ENCODE measurements around the gene MRPS12. TPM values are rescaled to one million over a fixed set of nuclear protein-coding genes. Genes with fewer than 3 reads are reported as not detected.

The MRPS12 gene
- total and polyA plus RNA-seq, 9 of the 15 experiments (the other 6 are each of a cell fraction or from before 2014, with no cell fraction given), result 8.1 to 174 (median 52.0) TPM

DNA sequence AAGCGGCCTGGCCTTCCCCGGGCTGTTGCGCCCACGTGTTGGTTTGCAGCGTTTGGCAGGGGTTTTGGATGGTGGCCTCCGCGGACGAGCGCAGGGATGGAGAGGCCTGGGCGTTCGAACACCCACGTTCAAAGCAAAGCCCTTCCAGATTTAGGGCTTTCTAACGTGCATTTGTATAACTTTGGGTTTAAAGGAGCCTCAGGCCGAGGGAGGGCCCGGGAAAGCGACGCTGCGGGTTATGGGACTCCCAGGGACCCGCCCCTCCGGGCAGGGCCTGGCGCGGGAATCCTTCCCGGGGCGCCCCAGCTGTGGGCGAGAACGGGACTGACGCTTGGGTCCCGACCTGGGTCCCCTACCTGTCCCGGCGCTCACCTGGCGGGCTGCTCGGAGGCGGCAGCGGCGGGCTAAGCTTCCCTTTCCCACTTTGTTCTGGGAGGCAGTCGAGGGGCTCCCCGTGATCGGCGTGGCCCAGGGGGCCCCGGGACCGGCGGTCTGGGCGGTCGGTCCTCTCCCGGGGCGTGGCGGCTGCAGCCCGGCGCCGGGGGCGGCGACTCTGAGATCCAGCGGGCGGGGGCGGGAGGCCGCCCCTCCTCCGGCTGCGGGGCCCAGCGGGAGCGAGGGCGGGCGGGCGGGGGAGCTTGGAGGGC, 44.6 kb downstream of the MRPS12 start, which contains the start of gene FBXO17 (continued):
- TF ChIP-seq MYC (IDR thresholded peaks at IDR 0.05; ENCODE audit: low read depth, low read length) (peak; percentile 81), MYC (CRISPR knock-in tag; IDR thresholded peaks at IDR 0.05; ENCODE audit: borderline replicate concordance, low read depth) (peak; percentile 34; the same call in 1 of the 2 replicates), WHSC1 (IDR thresholded peaks at IDR 0.05; ENCODE audit: low read length) (no peak), MIER1 (IDR thresholded peaks at IDR 0.05; ENCODE audit: low read depth) (no peak), ZNF507 (tag; conservative IDR thresholded peaks at IDR 0.05) (no peak), FOSL1 (tag; conservative IDR thresholded peaks at IDR 0.05) (no peak), ZNF197 (CRISPR knock-in tag; IDR thresholded peaks at IDR 0.05; ENCODE audit: low read depth) (no peak), RFX1 (IDR thresholded peaks at IDR 0.05) (no peak), KLF16 (IDR thresholded peaks at IDR 0.05) (no peak)
- TF ChIP-seq, protein P1, sequence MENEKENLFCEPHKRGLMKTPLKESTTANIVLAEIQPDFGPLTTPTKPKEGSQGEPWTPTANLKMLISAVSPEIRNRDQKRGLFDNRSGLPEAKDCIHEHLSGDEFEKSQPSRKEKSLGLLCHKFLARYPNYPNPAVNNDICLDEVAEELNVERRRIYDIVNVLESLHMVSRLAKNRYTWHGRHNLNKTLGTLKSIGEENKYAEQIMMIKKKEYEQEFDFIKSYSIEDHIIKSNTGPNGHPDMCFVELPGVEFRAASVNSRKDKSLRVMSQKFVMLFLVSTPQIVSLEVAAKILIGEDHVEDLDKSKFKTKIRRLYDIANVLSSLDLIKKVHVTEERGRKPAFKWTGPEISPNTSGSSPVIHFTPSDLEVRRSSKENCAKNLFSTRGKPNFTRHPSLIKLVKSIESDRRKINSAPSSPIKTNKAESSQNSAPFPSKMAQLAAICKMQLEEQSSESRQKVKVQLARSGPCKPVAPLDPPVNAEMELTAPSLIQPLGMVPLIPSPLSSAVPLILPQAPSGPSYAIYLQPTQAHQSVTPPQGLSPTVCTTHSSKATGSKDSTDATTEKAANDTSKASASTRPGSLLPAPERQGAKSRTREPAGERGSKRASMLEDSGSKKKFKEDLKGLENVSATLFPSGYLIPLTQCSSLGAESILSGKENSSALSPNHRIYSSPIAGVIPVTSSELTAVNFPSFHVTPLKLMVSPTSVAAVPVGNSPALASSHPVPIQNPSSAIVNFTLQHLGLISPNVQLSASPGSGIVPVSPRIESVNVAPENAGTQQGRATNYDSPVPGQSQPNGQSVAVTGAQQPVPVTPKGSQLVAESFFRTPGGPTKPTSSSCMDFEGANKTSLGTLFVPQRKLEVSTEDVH (IDR thresholded peaks at IDR 0.05; ENCODE audit: low read depth, partially characterized antibody), result peak; percentile 77
- TF ChIP-seq, protein P2, sequence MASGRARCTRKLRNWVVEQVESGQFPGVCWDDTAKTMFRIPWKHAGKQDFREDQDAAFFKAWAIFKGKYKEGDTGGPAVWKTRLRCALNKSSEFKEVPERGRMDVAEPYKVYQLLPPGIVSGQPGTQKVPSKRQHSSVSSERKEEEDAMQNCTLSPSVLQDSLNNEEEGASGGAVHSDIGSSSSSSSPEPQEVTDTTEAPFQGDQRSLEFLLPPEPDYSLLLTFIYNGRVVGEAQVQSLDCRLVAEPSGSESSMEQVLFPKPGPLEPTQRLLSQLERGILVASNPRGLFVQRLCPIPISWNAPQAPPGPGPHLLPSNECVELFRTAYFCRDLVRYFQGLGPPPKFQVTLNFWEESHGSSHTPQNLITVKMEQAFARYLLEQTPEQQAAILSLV (tag; IDR thresholded peaks at IDR 0.05), result no peak
- TF ChIP-seq, protein P3, sequence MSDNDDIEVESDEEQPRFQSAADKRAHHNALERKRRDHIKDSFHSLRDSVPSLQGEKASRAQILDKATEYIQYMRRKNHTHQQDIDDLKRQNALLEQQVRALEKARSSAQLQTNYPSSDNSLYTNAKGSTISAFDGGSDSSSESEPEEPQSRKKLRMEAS (CRISPR knock-in tag; IDR thresholded peaks at IDR 0.05), result peak; percentile 90
- TF ChIP-seq, protein P4, sequence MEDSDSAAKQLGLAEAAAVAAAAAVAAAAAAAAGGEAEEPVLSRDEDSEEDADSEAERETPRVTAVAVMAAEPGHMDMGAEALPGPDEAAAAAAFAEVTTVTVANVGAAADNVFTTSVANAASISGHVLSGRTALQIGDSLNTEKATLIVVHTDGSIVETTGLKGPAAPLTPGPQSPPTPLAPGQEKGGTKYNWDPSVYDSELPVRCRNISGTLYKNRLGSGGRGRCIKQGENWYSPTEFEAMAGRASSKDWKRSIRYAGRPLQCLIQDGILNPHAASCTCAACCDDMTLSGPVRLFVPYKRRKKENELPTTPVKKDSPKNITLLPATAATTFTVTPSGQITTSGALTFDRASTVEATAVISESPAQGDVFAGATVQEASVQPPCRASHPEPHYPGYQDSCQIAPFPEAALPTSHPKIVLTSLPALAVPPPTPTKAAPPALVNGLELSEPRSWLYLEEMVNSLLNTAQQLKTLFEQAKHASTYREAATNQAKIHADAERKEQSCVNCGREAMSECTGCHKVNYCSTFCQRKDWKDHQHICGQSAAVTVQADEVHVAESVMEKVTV (CRISPR knock-in tag; IDR thresholded peaks at IDR 0.05), result no peak
- TF ChIP-seq, protein P5, sequence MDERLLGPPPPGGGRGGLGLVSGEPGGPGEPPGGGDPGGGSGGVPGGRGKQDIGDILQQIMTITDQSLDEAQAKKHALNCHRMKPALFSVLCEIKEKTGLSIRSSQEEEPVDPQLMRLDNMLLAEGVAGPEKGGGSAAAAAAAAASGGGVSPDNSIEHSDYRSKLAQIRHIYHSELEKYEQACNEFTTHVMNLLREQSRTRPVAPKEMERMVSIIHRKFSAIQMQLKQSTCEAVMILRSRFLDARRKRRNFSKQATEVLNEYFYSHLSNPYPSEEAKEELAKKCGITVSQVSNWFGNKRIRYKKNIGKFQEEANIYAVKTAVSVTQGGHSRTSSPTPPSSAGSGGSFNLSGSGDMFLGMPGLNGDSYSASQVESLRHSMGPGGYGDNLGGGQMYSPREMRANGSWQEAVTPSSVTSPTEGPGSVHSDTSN (CRISPR knock-in tag; IDR thresholded peaks at IDR 0.05; ENCODE audit: low read depth), result no peak
- TF ChIP-seq, protein P5 (tag; conservative IDR thresholded peaks at IDR 0.05; ENCODE audit: low read depth), result no peak
- TF ChIP-seq, protein P6, sequence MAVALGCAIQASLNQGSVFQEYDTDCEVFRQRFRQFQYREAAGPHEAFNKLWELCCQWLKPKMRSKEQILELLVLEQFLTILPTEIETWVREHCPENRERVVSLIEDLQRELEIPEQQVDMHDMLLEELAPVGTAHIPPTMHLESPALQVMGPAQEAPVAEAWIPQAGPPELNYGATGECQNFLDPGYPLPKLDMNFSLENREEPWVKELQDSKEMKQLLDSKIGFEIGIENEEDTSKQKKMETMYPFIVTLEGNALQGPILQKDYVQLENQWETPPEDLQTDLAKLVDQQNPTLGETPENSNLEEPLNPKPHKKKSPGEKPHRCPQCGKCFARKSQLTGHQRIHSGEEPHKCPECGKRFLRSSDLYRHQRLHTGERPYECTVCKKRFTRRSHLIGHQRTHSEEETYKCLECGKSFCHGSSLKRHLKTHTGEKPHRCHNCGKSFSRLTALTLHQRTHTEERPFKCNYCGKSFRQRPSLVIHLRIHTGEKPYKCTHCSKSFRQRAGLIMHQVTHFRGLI (CRISPR knock-in tag; IDR thresholded peaks at IDR 0.05), result no peak
- TF ChIP-seq, protein P7, sequence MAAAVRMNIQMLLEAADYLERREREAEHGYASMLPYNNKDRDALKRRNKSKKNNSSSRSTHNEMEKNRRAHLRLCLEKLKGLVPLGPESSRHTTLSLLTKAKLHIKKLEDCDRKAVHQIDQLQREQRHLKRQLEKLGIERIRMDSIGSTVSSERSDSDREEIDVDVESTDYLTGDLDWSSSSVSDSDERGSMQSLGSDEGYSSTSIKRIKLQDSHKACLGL (CRISPR knock-in tag; IDR thresholded peaks at IDR 0.05; ENCODE audit: borderline replicate concordance, poor library complexity, severe bottlenecking), result peak; percentile 57
